Non-pigmented ciliary epithelial cell (primary cell): Measurements from ENCODE around the gene PLPPR3.

Source experiments
- DNase-seq: peaks from one replicate; pipeline ENCODE4 v3.0.0-alpha.2; 2010; ENCODE audit warnings: low read depth

The PLPPR3 gene

GRCh38 chr19:771332-771785 is 50.4 kb downstream of the PLPPR3 start:
- DNase-seq = no peak

DNA sequence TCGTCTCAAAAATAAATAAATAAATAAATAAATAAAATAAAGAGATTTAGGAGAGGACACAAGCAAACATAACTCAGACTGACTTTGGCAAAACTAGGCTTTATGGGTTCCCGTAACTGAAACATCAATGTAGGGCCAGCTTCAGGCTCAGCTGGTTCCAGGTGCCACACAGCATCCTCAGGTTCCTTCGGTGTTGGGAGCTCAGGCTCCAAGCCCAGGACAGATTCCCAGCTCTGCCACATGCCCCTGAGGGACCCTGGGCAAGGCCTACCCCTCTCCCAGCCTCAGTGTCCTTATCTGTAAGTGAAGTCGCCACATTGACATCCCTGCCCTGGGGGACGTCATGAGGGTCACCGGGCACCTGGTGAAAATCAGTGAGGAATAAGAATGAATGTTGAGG is 52.1 kb downstream of the PLPPR3 start:
- DNase-seq = no peak

DNA sequence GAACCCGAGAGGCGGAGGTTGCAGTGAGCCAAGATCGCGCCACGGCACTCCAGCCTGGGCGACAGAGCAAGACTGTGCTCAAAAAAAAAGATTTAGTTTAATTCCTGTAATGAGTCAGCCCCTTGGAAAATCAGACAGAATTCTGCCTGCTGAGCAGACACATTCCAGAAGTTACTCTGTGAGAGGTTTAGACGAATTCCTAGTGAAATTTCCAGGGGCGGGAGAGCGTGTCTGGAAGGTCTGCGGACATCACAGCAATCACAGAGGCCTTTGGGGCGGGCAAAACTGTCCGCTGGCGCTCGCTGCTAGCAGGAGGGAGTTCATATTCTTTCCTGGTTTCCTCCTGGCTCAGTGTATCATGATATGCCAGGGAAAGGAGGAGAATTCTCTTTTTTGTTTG is 53.3 kb downstream of the PLPPR3 start:
- no peak for DNase-seq

GRCh38 chr19:765179-765738 is 56.5 kb downstream of the PLPPR3 start:
- DNase-seq = no peak

DNA sequence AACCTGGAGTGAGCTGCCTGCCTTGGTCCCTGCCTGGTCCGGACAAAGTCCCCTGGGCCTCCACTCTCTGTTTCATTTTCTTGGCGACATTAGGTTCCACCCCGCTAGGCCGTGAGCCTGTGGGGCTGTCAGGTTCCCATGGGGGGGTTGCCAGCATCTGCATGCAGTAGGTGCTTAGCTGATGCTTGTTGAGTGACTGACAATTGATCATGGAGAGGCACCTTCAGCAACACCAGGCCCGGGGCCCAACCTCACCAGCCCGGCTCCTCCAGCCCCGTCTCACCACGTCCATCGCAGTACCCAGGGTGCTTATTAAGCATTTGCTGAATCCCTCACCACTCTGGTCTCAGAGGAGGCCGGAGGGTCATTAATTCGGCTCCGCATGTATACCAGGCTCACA is 57.5 kb downstream of the PLPPR3 start:
- DNase-seq = no peak

- no peak for DNase-seq
Observed at GRCh38 chr19:763869-764268, 57.9 kb downstream of the PLPPR3 start.

GRCh38 chr19:763181-763580 is 58.6 kb downstream of the PLPPR3 start:
- no peak for DNase-seq
